Measurements from ENCODE around the gene PTGS1.
"Not testable (repeated sequence)": the region's sequence is repeated elsewhere in the genome, so short reads cannot be mapped to it uniquely, and the experiment has no call there.

The PTGS1 gene

DNA sequence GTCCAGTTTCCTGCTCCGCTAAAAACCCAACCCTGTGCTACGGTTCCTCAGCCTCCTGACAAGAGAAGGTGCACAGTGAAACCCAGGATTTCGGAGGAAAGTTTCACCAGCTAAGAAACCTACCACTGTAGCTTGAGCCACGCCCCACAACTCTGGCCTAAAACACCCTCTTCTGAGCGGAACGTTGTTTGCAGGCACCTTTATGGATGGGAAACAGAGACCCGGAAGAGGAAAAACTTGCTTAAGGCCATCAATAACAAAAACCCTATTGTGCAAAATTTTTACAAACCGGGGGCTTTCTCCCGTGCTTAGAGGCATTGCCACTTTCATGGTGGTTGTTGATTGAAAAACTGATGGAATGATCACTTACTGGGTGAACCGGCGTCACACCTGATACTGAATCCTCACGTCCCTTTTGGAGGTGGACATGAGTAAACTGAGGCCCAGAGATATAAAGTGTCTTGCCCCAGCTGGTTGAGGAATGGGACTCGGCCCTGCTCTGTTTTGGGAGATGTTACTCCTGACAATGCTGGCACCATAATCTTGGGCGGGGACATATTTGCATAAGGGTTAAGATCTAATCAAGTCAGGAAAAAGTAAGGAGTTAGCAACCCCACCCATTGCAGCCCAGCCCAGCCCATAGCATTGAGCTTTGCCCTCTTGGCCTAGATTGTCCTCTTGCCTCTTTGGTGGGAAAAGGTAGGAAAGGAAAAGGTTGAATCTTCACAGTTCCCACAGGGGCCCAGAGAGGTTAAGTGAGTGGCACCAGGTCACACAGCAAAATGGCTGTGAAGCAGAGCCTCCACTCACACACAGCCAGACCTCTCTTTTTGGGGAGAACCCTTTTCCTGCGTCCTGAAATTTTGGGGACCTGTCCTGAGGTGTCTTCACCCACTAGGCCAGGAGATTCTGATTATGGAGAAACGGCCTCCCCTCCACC is 23.2 kb upstream of the PTGS1 start:
- H3K9me3 ChIP-seq (ENCODE audit: control insufficient read depth, low read length) = no peaks in the 10 kb centered on the region
- peaks cover 9% of the 10 kb centered on the region for H3K27me3 ChIP-seq (replicated peaks; ENCODE audit: control insufficient read depth, insufficient read depth, low read length)
- peak; percentile 11 for DNase-seq (ENCODE audit: low read depth)
- H3K4me1 ChIP-seq (ENCODE audit: control insufficient read depth, insufficient read depth, low read length) = peaks cover 5% of the 10 kb centered on the region
- H3K36me3 ChIP-seq (ENCODE audit: control insufficient read depth, insufficient read depth, low read length, severe bottlenecking) = no peaks in the 10 kb centered on the region
- peak overlapping the region; percentile 83 for H3K9ac ChIP-seq (ENCODE audit: low read length)
- H3K4me3 ChIP-seq (ENCODE audit: low read length) = peak overlapping the region; percentile 80

DNA sequence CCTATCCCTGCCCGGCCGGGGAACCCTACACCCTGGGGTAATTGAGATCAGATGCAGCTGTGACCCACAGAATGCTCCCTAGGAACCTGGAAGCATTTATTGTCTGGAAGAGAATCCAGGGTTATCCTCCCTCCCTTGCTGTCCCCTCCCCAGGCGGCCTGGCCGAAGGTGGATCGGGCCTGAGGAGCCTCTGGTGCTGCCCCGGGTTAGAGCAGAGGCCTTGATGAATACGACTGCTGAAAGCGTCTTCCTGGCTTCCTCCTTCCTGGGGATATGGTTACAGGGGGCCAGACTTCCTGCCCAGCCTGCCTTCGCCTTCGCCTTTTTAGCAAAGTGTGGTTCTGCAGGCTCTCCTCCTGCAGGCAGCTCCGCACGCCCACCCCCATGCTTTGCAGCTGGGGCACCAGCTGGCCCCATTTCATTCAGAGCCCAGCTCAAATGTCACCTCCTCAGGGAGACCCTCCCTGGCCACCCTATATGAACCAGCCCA is 22.5 kb upstream of the PTGS1 start:
- no peak for DNase-seq (ENCODE audit: low read depth)

DNA sequence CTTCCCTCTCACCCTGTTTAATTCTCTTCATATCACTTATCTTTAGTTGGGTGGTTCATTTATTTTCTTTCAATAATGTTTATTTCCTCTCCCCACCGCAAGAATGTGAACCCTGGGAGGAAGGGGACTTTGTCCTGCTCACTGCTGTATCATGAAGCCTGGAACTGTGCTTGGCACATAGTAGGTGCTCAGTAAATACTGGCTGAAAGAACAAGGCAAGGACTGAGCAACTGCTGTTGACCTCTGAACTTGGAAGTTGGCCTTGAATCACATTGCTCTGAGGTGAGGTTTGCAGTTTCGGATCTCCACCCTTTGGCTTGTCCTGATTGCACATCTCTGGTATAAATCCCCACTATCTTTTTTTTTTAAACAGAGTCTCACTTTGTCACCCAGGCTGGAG is 22.0 kb upstream of the PTGS1 start:
- Histone ChIP-seq H3K9me3 (ENCODE audit: control insufficient read depth, low read length) (no peaks in the 10 kb centered on the region), H3K4me1 (ENCODE audit: control insufficient read depth, insufficient read depth, low read length) (peaks cover 5% of the 10 kb centered on the region), H3K9ac (ENCODE audit: low read length) (no peak overlapping the region), H3K27me3 (replicated peaks; ENCODE audit: control insufficient read depth, insufficient read depth, low read length) (peaks cover 9% of the 10 kb centered on the region), H3K36me3 (ENCODE audit: control insufficient read depth, insufficient read depth, low read length, severe bottlenecking) (no peaks in the 10 kb centered on the region), H3K4me3 (ENCODE audit: low read length) (no peak overlapping the region)
- no peak for DNase-seq (ENCODE audit: low read depth)

More for the DNA sequence above, 22.5 kb upstream of the PTGS1 start:
- Histone ChIP-seq H3K9me3 (ENCODE audit: control insufficient read depth, low read length) (no peaks in the 10 kb centered on the region), H3K36me3 (ENCODE audit: control insufficient read depth, insufficient read depth, low read length, severe bottlenecking) (no peaks in the 10 kb centered on the region), H3K4me1 (ENCODE audit: control insufficient read depth, insufficient read depth, low read length) (peaks cover 5% of the 10 kb centered on the region), H3K27me3 (replicated peaks; ENCODE audit: control insufficient read depth, insufficient read depth, low read length) (peaks cover 9% of the 10 kb centered on the region), H3K9ac (ENCODE audit: low read length) (no peak overlapping the region), H3K4me3 (ENCODE audit: low read length) (no peak overlapping the region)

DNA sequence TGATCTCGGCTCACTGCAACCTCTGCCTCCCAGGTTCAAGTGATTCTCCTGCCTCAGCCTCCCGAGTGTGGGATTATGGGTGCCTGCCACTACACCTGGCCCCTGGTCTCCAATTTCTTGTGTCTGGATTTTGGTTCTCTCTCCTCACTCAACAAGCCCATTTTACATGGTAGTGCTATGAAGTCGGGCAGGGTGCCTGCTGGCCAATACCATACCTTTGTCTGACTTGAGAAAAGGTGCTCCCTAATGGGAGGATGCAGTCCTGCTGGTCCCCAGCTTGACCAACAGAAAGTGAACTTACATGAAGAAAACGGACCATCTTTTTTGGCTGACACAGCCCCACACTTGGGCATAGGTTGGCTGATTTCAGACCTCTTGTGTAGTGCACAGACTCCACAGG is 21.6 kb upstream of the PTGS1 start:
- no peaks in the 10 kb centered on the region for H3K36me3 ChIP-seq (ENCODE audit: control insufficient read depth, insufficient read depth, low read length, severe bottlenecking)
- no peak overlapping the region for H3K9ac ChIP-seq (ENCODE audit: low read length)
- H3K9me3 ChIP-seq (ENCODE audit: control insufficient read depth, low read length) = no peaks in the 10 kb centered on the region
- no peak for DNase-seq (ENCODE audit: low read depth)
- peaks cover 9% of the 10 kb centered on the region for H3K27me3 ChIP-seq (replicated peaks; ENCODE audit: control insufficient read depth, insufficient read depth, low read length)
- H3K4me1 ChIP-seq (ENCODE audit: control insufficient read depth, insufficient read depth, low read length) = peaks cover 5% of the 10 kb centered on the region
- H3K4me3 ChIP-seq (ENCODE audit: low read length) = no peak overlapping the region

DNA sequence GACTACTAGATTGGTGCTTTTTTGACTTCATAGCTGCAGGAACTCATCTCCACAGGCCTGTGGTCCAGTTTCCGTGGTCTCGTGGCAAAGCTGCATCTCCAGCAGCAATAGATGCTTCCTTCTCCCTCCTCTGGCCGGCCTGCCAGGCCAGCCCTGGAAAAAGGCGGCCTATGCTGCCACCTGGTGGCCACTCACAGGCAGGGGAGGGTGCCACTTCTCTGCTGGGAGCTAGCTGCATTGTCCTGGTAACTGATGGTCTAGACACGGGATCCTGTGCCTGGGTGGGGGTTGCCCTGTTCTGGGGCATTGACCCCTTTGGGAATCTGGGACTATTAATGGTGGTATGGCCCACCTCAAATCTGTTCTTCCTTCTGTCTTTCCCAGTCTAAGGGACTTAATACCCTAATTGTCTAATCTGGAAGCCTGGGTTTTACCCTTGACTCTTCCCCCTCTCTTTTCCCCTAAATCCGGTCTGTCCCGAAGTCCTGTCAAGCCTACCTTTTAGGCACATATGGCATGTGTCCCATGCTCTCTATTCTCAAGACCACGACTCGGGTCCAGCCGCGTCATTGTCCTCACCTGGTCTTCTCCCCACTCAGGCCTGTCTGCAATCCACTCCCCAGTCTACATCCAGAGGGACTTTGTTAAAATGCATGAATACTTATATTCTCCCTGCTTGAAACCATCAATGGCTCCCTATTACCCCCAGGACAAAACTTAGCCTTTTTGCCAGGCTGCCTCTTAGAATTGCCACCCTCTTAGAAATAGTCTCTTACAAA is 20.1 kb upstream of the PTGS1 start:
- H3K36me3 ChIP-seq (ENCODE audit: control insufficient read depth, insufficient read depth, low read length, severe bottlenecking) = no peaks in the 10 kb centered on the region
- H3K27me3 ChIP-seq (replicated peaks; ENCODE audit: control insufficient read depth, insufficient read depth, low read length) = peaks cover 9% of the 10 kb centered on the region
- peak; percentile 88 for DNase-seq (ENCODE audit: low read depth)
- H3K9me3 ChIP-seq (ENCODE audit: control insufficient read depth, low read length) = no peaks in the 10 kb centered on the region
- no peak overlapping the region for H3K9ac ChIP-seq (ENCODE audit: low read length)
- H3K4me3 ChIP-seq (ENCODE audit: low read length) = no peak overlapping the region
- H3K4me1 ChIP-seq (ENCODE audit: control insufficient read depth, insufficient read depth, low read length) = peaks cover 5% of the 10 kb centered on the region

DNA sequence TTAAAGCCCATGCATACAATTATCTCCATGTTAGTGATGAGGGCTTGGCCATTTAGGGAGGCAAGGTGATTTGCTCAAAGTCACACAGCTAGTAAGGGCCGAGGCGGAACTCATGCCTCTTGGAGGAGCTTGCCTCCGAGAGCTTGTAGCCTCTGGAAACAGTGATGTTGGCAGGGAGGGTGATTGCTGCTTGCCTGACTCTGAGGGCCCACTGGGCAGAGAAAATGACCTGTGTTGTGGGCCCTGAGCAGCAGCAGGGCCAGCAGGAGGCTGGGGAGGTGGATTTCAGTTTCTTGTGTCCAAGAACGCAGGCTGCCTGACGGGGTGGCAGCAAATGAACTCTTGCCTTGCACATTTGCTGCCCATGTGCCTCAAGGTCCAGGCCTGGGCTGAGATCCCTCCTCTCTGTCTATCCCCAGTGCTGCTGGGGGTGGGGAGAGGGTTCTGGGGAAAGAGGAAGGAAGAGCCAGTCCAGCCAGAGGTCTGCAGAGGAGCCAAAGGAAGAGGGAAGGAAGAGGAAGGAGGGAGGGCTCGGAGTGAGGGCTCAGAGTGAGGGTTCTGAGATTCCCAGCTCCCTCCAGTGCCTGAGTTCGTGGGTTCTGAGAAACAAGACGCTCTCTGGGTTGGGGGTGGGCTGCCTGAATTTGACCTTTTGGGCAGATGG is 16.2 kb upstream of the PTGS1 start:
- no peak for DNase-seq (ENCODE audit: low read depth)
- Histone ChIP-seq H3K9me3 (ENCODE audit: control insufficient read depth, low read length) (no peaks in the 10 kb centered on the region), H3K4me1 (ENCODE audit: control insufficient read depth, insufficient read depth, low read length) (no peaks in the 10 kb centered on the region), H3K27me3 (replicated peaks; ENCODE audit: control insufficient read depth, insufficient read depth, low read length) (peaks cover 4% of the 10 kb centered on the region), H3K36me3 (ENCODE audit: control insufficient read depth, insufficient read depth, low read length, severe bottlenecking) (no peaks in the 10 kb centered on the region), H3K4me3 (ENCODE audit: low read length) (no peak overlapping the region), H3K9ac (ENCODE audit: low read length) (no peak overlapping the region)

DNA sequence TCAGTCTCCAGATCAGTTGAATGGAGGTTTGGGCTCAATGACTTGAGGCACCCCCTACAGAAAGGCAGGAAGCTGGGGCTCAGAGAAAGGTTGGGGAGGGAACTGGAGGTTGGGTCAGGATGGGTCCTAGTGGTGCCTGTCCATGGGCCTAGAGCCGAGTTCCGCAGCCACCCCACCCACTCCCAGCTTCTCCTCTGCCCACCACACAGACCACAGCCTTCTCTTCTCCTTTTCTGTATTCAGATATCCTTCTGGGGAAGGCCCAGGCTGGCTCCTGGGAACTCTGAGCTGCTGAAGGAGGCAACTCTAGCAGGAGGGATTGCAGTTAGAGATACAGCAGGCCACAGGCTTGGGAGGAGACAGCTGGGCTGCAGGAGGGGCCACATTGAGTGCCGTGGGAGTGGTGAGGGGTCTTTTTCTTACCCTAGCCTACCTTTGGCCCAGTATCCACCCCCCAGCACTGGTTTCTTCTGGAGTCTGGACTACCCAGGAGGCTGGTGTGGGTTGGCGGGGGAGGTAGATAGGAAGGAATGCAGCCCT is 15.4 kb upstream of the PTGS1 start:
- no peaks in the 10 kb centered on the region for H3K27me3 ChIP-seq (replicated peaks; ENCODE audit: control insufficient read depth, insufficient read depth, low read length)
- no peaks in the 10 kb centered on the region for H3K36me3 ChIP-seq (ENCODE audit: control insufficient read depth, insufficient read depth, low read length, severe bottlenecking)
- H3K9me3 ChIP-seq (ENCODE audit: control insufficient read depth, low read length) = no peaks in the 10 kb centered on the region
- no peak for DNase-seq (ENCODE audit: low read depth)
- H3K4me1 ChIP-seq (ENCODE audit: control insufficient read depth, insufficient read depth, low read length) = peaks cover 1% of the 10 kb centered on the region
- no peak overlapping the region for H3K9ac ChIP-seq (ENCODE audit: low read length)
- H3K4me3 ChIP-seq (ENCODE audit: low read length) = no peak overlapping the region

DNA sequence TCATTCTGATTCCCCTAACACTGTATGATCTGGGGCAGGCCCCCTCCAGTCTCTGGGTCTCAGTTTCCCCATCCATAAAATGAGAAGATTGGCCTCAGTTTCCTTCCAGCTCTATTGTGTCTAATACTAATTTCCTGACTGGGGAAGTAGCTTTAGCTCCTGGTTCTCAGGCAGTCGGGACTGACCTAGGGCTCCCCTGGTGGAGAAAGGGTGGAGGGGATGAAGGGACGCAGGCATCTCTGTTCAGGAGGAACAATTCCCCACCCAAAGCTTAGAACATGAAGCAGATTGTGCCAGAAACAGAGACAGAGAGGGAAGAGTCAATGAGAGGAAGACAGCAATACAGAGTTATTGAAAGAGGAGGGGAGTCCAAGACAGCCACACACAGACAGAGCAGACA is 14.2 kb upstream of the PTGS1 start:
- DNase-seq (ENCODE audit: low read depth) = no peak
- Histone ChIP-seq H3K9me3 (ENCODE audit: control insufficient read depth, low read length) (no peaks in the 10 kb centered on the region), H3K4me3 (ENCODE audit: low read length) (no peak overlapping the region), H3K9ac (ENCODE audit: low read length) (no peak overlapping the region), H3K36me3 (ENCODE audit: control insufficient read depth, insufficient read depth, low read length, severe bottlenecking) (no peaks in the 10 kb centered on the region), H3K4me1 (ENCODE audit: control insufficient read depth, insufficient read depth, low read length) (peaks cover 7% of the 10 kb centered on the region), H3K27me3 (replicated peaks; ENCODE audit: control insufficient read depth, insufficient read depth, low read length) (no peaks in the 10 kb centered on the region)

DNA sequence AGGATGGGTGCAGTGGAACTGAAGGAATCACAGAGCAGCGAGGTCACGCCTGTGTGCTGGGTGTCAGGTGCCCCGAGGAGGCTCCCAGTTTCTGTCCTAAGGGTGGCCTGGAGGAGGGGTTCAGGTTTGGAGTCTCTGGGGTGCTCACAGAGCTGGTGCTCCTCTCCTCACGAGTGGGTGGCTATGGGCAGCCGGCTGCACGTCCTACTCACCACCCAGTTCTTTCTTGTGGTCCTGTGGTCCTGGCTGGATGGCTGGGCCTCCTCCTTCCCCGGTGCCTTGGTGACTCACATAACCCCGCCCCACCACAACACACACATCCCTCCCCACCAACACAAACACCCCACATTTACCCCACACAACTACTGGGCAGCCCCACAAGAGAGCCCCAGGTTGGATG is 9.9 kb upstream of the PTGS1 start:
- H3K9ac ChIP-seq (ENCODE audit: low read length) = no peak overlapping the region
- H3K4me1 ChIP-seq (ENCODE audit: control insufficient read depth, insufficient read depth, low read length) = peaks cover 18% of the 10 kb centered on the region
- no peaks in the 10 kb centered on the region for H3K36me3 ChIP-seq (ENCODE audit: control insufficient read depth, insufficient read depth, low read length, severe bottlenecking)
- peak; percentile 26 for DNase-seq (ENCODE audit: low read depth)
- H3K4me3 ChIP-seq (ENCODE audit: low read length) = no peak overlapping the region
- no peaks in the 10 kb centered on the region for H3K27me3 ChIP-seq (replicated peaks; ENCODE audit: control insufficient read depth, insufficient read depth, low read length)
- H3K9me3 ChIP-seq (ENCODE audit: control insufficient read depth, low read length) = no peaks in the 10 kb centered on the region

DNA sequence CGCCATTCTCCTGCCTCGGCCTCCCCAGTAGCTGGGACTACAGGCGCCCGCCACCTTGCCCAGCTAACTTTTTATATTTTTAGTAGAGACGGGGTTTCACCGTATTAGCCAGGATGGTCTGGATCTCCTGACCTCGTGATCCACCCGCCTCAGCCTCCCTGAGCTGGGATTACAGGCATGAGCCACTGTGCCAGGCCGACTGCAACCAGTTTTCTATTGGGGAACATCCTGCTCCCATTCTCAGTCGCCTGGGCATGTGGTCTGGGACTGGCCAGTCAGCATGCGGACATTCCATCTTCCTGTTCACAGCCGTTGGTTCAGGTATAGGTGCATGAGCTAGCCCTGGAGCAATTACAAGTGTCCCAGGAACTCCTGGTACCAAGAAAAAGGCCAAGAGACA is 7.7 kb upstream of the PTGS1 start:
- H3K4me3 ChIP-seq (ENCODE audit: low read length); H3K9me3 ChIP-seq (ENCODE audit: control insufficient read depth, low read length); DNase-seq (ENCODE audit: low read depth); H3K36me3 ChIP-seq (ENCODE audit: control insufficient read depth, insufficient read depth, low read length, severe bottlenecking); H3K9ac ChIP-seq (ENCODE audit: low read length); H3K27me3 ChIP-seq (replicated peaks; ENCODE audit: control insufficient read depth, insufficient read depth, low read length): not testable (repeated sequence)
- H3K4me1 ChIP-seq (ENCODE audit: control insufficient read depth, insufficient read depth, low read length) = peaks cover 18% of the 10 kb centered on the region

Measured in adipocyte (in vitro differentiated cells).